ENCODE results near the gene ZFR.

GRCh38 chr5:32322882-32323281 is 121.7 kb downstream of the ZFR start:
- TF ChIP-seq ZNF263 (CRISPR knock-in tag; IDR thresholded peaks at IDR 0.05; ENCODE audit: borderline replicate concordance) (no peak), ERF (CRISPR knock-in tag; IDR thresholded peaks at IDR 0.05) (no peak), NCOR1 (IDR thresholded peaks at IDR 0.05) (no peak)
